ENCODE data around the gene YTHDF2. TPM values are rescaled to one million over a fixed set of nuclear protein-coding genes. Genes with fewer than 3 reads are reported as not detected.
A peak's percentile ranks its signal among the peaks of the same experiment; 100 is the strongest.
"Not testable (repeated sequence)": the region's sequence is repeated elsewhere in the genome, so short reads cannot be mapped to it uniquely, and the experiment has no call there.

The YTHDF2 gene
- total RNA-seq, 6 experiments from 2014 or later = 66.9 to 88.2 (median 76.6) TPM

- Mint-ChIP-seq H3K27me3 (ENCODE audit: insufficient read depth) (no peaks in the 10 kb centered on the region), H3K27ac (peak overlapping the region; percentile 29), H3K4me1 (ENCODE audit: low read depth) (peaks cover 15% of the 10 kb centered on the region), H3K9me3 (no peaks in the 10 kb centered on the region), H3K4me3 (no peak overlapping the region), H3K36me3 (ENCODE audit: low read depth) (peaks cover 13% of the 10 kb centered on the region)
- peak; percentile 10 for DNase-seq
- TF ChIP-seq CTCF (IDR thresholded peaks at IDR 0.05) = no peak
These were observed 18.0 kb upstream of the YTHDF2 start for GRCh38 chr1:28718586-28719331.

- peaks cover 8% of the 10 kb centered on the region for H3K36me3 Mint-ChIP-seq (ENCODE audit: low read depth)
- H3K4me1 Mint-ChIP-seq (ENCODE audit: low read depth) = peaks cover 15% of the 10 kb centered on the region
- H3K27me3 Mint-ChIP-seq (ENCODE audit: insufficient read depth) = no peaks in the 10 kb centered on the region
- H3K4me3 Mint-ChIP-seq = no peak overlapping the region
- TF ChIP-seq CTCF (IDR thresholded peaks at IDR 0.05) = no peak; the same call in 1 of the 2 replicates
- no peak for DNase-seq
- H3K9me3 Mint-ChIP-seq = no peaks in the 10 kb centered on the region
- H3K27ac Mint-ChIP-seq = no peak overlapping the region
These were observed 17.5 kb upstream of the YTHDF2 start for GRCh38 chr1:28719332-28719619.

GRCh38 chr1:28720376-28720775, 16.4 kb upstream of the YTHDF2 start:
- no peak for TF ChIP-seq CTCF (IDR thresholded peaks at IDR 0.05)
- H3K27me3 Mint-ChIP-seq (ENCODE audit: insufficient read depth) = no peaks in the 10 kb centered on the region
- no peak for DNase-seq
- no peaks in the 10 kb centered on the region for H3K9me3 Mint-ChIP-seq
- no peaks in the 10 kb centered on the region for H3K36me3 Mint-ChIP-seq (ENCODE audit: low read depth)
- no peak overlapping the region for H3K27ac Mint-ChIP-seq
- H3K4me3 Mint-ChIP-seq = no peak overlapping the region
- peaks cover 15% of the 10 kb centered on the region for H3K4me1 Mint-ChIP-seq (ENCODE audit: low read depth)

GRCh38 chr1:28721927-28722326, 14.8 kb upstream of the YTHDF2 start:
- H3K4me3 Mint-ChIP-seq; H3K36me3 Mint-ChIP-seq (ENCODE audit: low read depth); DNase-seq; H3K9me3 Mint-ChIP-seq; H3K27ac Mint-ChIP-seq; H3K27me3 Mint-ChIP-seq (ENCODE audit: insufficient read depth): not testable (repeated sequence)
- H3K4me1 Mint-ChIP-seq (ENCODE audit: low read depth) = peaks cover 15% of the 10 kb centered on the region

- not testable (repeated sequence) for H3K4me1 Mint-ChIP-seq (ENCODE audit: low read depth); H3K27me3 Mint-ChIP-seq (ENCODE audit: insufficient read depth); H3K36me3 Mint-ChIP-seq (ENCODE audit: low read depth); H3K4me3 Mint-ChIP-seq; H3K27ac Mint-ChIP-seq; H3K9me3 Mint-ChIP-seq; DNase-seq
These were observed 11.4 kb upstream of the YTHDF2 start for GRCh38 chr1:28725365-28725764.

GRCh38 chr1:28735961-28736449, 735 bp upstream of the YTHDF2 start:
- H3K9me3 Mint-ChIP-seq = peaks cover 4% of the 10 kb centered on the region; the same call in 1 of the 2 replicates
- TF ChIP-seq CTCF (IDR thresholded peaks at IDR 0.05) = no peak
- peak overlapping the region; percentile 99 for H3K27ac Mint-ChIP-seq
- H3K36me3 Mint-ChIP-seq (ENCODE audit: low read depth) = peaks cover 29% of the 10 kb centered on the region
- DNase-seq = no peak
- no peaks in the 10 kb centered on the region; the same call in 1 of the 2 replicates for H3K27me3 Mint-ChIP-seq (ENCODE audit: insufficient read depth)
- peak overlapping the region; percentile 96 for H3K4me3 Mint-ChIP-seq
- peaks cover 32% of the 10 kb centered on the region for H3K4me1 Mint-ChIP-seq (ENCODE audit: low read depth)
